Esophagus squamous epithelium (tissue), 5 donors: Measurements from ENCODE around the gene DTWD2. TPM values are rescaled to one million over a fixed set of nuclear protein-coding genes. Genes with fewer than 3 reads are reported as not detected.

ENCODE experiments used
- DNase-seq: peaks from one replicate; lab custom pipeline; 2025; lab: John Stamatoyannopoulos, UW
- H3K27ac ChIP-seq, 4 donors: fragments of 200-600 bp; sonication (generic); one replicate each; pipeline ENCODE4 v1.5.1; 2016 to 2019; ENCODE audit warnings: mild to moderate bottlenecking in 1 of 4
- H3K27me3 ChIP-seq, 4 donors: fragments of 200-600 bp; sonication (generic); 1 replicate in 3 of 4; 2 replicates in 1 of 4; pipeline versions ENCODE4 v1.5.1 to v1.6.0; 2017 to 2021; ENCODE audit warnings: antibody characterized with exemption in 1 of 4
- H3K36me3 ChIP-seq, 3 donors: fragments of 200-600 bp; sonication (generic); one replicate each; pipeline ENCODE4 v1.5.1; 2016 to 2019
- H3K4me1 ChIP-seq, 3 donors: fragments of 200-600 bp; sonication (generic); one replicate each; pipeline ENCODE4 v1.5.1; 2017 to 2019
- H3K4me3 ChIP-seq, 4 donors: fragments of 200-600 bp; sonication (generic); 1 replicate in 3 of 4; 2 replicates in 1 of 4; pipeline ENCODE4 v1.5.1; 2016 to 2019; ENCODE audit warnings: mild to moderate bottlenecking in 2 of 4, moderate library complexity in 1 of 4
- H3K9me3 ChIP-seq, 3 donors: fragments of 200-600 bp; sonication (generic); one replicate each; pipeline ENCODE4 v1.5.1; 2016 to 2019
- POLR2A ChIP-seq, 4 donors: fragments of 450-650 bp; IDR thresholded peaks; one replicate each; pipeline ENCODE4 v1.6.1; 2017; ENCODE audit warnings: antibody characterized with exemption in 4 of 4, mild to moderate bottlenecking in 4 of 4, moderate library complexity in 3 of 4
- WGBS, 2 donors: methylation state at CpG; one replicate each; pipeline ENCODE4 v1.1.5; 2018; 5-methylcytosine and 5-hydroxymethylcytosine counted together
- intact Hi-C: fragments of 100-400 bp; cut with DNase I; formaldehyde crosslinking; loops from one replicate; pipeline ENCODE4 v1.15.0; 2022
- total RNA-seq, 4 donors: library from RNA; depleted of rRNA; stranded (reverse); fragments of >200 nt; gene quantifications; one replicate each; pipeline ENCODE4 v1.1.0, GENCODE V29; 2016
- TF ChIP-seq, protein P1 (sequence below), 6 experiments: fragments of 450-650 bp in 4 of 6; fragments of 200-600 bp in 2 of 6; sonication (generic) in 2 of 6; IDR thresholded peaks; one replicate each; pipeline ENCODE4 v1.5.1; 2016 to 2019; ENCODE audit warnings: antibody characterized with exemption in 6 of 6, mild to moderate bottlenecking in 4 of 6, moderate library complexity in 4 of 6
- donor health status: DM: yes; HTN: yes; CAD: no.

The DTWD2 gene, protein sequence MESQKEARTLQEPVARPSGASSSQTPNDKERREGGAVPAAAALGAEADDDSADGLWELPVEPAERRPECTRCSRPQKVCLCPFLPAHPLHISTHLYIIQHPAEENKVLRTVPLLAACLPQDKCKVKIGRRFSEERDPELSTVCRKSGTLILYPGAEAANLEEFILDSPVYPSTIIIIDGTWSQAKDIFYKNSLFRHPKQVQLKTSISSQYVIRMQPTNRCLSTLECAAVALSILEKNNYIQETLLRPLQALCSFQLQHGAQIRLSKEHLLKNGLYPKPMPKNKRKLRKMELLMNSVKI
- 10 to 100 TPM in 2 of 4 donors, 1 to 10 TPM in 2; 7.4 to 11.5 (median 9.9) TPM for total RNA-seq

DNA sequence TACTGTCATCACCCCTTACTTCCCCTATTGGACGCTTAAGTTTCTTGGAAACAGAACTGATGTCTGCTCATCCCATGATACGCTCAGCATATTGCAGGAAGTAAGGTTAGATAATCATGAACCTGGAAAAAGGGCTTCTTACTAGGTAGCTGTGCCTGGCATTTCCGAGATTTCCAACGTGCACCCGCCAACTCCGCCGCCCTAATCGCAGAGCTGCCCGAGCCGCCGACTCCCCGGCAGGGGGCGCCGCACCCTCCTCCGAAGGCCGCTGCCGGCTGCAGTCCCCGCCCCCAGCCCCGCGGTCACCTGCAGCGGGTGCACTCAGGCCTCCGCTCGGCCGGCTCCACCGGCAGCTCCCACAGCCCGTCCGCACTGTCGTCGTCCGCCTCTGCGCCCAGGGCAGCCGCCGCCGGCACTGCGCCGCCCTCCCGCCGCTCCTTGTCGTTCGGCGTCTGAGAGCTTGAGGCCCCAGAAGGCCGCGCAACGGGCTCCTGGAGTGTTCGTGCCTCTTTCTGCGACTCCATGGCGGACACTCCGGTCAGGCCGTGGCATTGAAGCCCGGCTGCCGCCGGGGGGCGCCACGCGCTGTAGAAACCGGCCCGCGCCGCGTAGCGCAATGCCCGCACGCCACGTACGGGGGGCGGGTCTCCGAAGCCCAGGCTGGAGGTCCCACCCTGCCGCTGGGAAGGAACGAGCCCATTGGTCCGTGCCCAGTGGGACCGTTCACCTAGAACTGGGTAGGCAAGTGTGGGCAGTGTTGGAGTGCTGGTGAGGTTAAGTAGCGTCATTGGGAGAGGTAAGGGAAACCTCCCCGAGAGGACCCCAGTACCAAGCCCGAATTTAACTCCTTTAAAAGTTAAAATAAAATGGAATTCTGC lies at the start of gene DTWD2:
TSS of gene DTWD2 (minus strand) at position 560 of the 878 bp plus-strand sequence. CDS start at position 524, 36 bp downstream.
- intact Hi-C loops, result no loop called here

DNA sequence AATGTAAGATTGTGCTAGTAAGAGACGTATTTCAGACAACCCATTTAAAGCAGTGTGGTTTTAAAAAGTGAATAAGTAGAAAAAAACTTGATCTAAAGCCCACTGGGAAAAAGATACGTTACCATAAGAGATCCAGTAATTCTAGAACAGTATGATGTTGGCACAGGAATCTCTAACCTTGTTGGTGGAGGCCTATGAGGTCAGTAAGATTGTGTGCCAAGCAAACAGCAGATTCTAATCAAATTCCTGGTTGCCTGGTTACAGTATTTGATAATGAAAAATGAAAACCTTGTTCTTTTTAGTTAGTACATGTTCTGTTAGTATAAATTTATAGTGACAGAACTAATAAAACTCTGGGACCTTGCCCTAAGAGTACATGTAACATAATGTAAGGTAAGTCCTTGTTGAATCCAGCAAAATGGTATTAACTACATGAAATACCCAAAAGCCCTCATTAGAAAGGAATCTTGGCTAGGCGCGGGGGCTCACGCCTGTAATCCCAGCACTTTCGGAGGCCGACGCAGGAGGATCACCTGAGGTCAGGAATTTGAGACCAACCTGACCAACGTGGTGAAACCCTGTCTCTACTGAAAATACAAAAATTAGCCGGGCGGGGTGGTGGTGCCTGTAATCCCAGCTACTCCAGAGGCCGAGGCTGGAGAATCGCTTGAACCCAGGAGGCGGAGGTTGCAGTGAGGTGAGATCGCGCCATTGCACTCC lies 49.3 kb upstream of the DTWD2 start:
- Histone ChIP-seq H3K27me3 (no peaks in the 10 kb centered on the region), H3K4me1 (no peaks in the 10 kb centered on the region), H3K9me3 (no peaks in the 10 kb centered on the region), H3K27ac (no peak overlapping the region), H3K4me3 (no peak overlapping the region), H3K36me3 (no peaks in the 10 kb centered on the region)
- intact Hi-C loops, result no loop called here
- 93 to 94% methylated on average over 15 to 16 of the region's 16 CpGs for WGBS, 2 donors
- DNase-seq, result no peak
- TF ChIP-seq, protein P1, sequence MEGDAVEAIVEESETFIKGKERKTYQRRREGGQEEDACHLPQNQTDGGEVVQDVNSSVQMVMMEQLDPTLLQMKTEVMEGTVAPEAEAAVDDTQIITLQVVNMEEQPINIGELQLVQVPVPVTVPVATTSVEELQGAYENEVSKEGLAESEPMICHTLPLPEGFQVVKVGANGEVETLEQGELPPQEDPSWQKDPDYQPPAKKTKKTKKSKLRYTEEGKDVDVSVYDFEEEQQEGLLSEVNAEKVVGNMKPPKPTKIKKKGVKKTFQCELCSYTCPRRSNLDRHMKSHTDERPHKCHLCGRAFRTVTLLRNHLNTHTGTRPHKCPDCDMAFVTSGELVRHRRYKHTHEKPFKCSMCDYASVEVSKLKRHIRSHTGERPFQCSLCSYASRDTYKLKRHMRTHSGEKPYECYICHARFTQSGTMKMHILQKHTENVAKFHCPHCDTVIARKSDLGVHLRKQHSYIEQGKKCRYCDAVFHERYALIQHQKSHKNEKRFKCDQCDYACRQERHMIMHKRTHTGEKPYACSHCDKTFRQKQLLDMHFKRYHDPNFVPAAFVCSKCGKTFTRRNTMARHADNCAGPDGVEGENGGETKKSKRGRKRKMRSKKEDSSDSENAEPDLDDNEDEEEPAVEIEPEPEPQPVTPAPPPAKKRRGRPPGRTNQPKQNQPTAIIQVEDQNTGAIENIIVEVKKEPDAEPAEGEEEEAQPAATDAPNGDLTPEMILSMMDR (IDR thresholded peaks at IDR 0.05), result no peak

More for the DNA sequence above, at the start of gene DTWD2:
- Histone ChIP-seq H3K27me3 (no peaks in the 10 kb centered on the region), H3K36me3 (no peaks in the 10 kb centered on the region), H3K27ac (peak within 1 kb of the TSS; percentile 90 to 97 (median 94)), H3K9me3 (no peaks in the 10 kb centered on the region), H3K4me1 (peaks cover 3 to 25% (median 6%) of the 10 kb centered on the region in 3 donors), H3K4me3 (peak within 1 kb of the TSS; percentile 62 to 93 (median 82))
- TF ChIP-seq POLR2A (IDR thresholded peaks at IDR 0.05), result peak in 1 of 4 donors; percentile 37
- TF ChIP-seq, protein P1 (IDR thresholded peaks at IDR 0.05), result peak; percentile 81 to 92 (median 83)
- WGBS, 2 donors, result 0% methylated on average over 7 to 11 of the region's 74 CpGs
- DNase-seq, result peak; percentile 56

DNA sequence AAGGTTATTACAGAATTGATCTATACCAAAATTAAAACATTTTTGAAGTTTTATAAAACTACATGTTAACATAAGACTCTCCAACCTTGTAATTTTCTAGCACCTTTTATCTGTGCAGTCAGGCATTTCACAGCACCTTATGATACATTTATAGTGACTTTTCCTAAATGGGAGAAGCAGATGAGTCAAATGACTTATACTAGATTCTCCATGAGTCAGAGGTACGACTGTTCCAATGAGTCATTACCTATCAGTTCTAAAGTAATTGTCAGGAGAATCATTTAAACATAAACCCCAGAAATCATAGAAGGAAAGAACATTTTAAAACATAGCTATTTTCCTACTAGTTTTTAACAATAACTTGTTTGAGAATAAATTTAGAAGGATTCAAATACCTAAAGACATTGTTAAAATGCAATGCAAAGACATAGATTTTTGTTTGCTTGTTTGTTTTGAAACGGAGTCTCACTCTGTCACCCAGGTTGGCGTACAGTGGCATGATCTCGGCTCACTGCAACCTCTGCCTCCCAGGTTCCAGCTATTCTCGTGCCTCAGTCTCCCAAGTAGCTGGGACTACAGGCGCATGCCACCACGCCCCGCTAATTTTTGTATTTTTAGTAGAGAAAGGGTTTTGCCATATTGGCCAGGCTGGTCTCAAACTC lies 47.9 kb upstream of the DTWD2 start:
- TF ChIP-seq, protein P1 (IDR thresholded peaks at IDR 0.05), result no peak
- TF ChIP-seq POLR2A (IDR thresholded peaks at IDR 0.05), result no peak
- no peaks in the 10 kb centered on the region for H3K9me3 ChIP-seq
- intact Hi-C loops, result no loop called here
- no peak for DNase-seq
- no peaks in the 10 kb centered on the region for H3K36me3 ChIP-seq
- no peak overlapping the region for H3K27ac ChIP-seq
- no peak overlapping the region for H3K4me3 ChIP-seq
- no peaks in the 10 kb centered on the region for H3K4me1 ChIP-seq
- WGBS, 2 donors, result 69 to 81% methylated on average over 8 of the region's 8 CpGs
- H3K27me3 ChIP-seq, result no peaks in the 10 kb centered on the region

DNA sequence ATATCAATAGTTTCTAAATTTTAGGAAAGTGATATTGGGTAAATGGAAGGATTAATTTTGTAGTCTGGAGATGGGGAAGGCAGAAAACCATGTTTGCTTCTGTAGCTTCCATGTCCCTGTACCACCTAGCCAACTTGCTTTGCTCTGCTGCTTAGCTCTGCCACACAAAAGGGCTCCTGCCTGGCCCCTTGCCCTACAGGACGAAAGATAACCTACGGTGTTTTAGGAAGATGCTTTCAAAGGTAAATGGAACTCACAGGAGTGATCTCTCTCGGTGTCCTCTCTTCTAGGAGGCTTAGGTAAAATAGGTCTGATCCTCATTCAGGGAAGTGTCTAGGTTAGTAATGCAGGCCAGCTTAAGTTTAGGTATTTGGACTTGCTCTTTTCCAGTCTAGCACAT lies 44.8 kb upstream of the DTWD2 start:
- H3K9me3 ChIP-seq, result no peaks in the 10 kb centered on the region
- H3K27me3 ChIP-seq, result no peaks in the 10 kb centered on the region
- DNase-seq, result no peak
- H3K27ac ChIP-seq, result no peak overlapping the region
- intact Hi-C loops, result no loop called here
- TF ChIP-seq POLR2A (IDR thresholded peaks at IDR 0.05), result no peak
- TF ChIP-seq, protein P1 (IDR thresholded peaks at IDR 0.05), result no peak
- H3K36me3 ChIP-seq, result no peaks in the 10 kb centered on the region
- no peak overlapping the region for H3K4me3 ChIP-seq
- 90 to 95% methylated on average over 3 of the region's 3 CpGs for WGBS, 2 donors
- H3K4me1 ChIP-seq, result no peaks in the 10 kb centered on the region
